Chondrocyte (in vitro differentiated cells): ENCODE results near the gene CBX2. TPM values are rescaled to one million over a fixed set of nuclear protein-coding genes. Genes with fewer than 3 reads are reported as not detected.

Source experiments
- DNase-seq: peaks from one replicate; pipeline ENCODE4 v3.0.0; 2021; ENCODE audit warnings: mixed read lengths, low spot score
- H3K27ac Mint-ChIP-seq: one replicate; pipeline ENCODE4 v1.8.0; 2021; ENCODE audit warnings: mild to moderate bottlenecking, moderate library complexity, mixed read lengths; ENCODE audit not compliant: unreplicated experiment
- H3K27me3 Mint-ChIP-seq: 2 replicates; pipeline ENCODE4 v1.8.0; 2021; ENCODE audit warnings: low read depth, mixed read lengths
- H3K36me3 Mint-ChIP-seq: 2 replicates; pipeline ENCODE4 v1.8.0; 2021; ENCODE audit warnings: low read depth, mixed read lengths
- H3K4me1 Mint-ChIP-seq: 2 replicates; pipeline ENCODE4 v1.8.0; 2021; ENCODE audit warnings: low read depth, mild to moderate bottlenecking, mixed read lengths
- H3K4me3 Mint-ChIP-seq: one replicate; pipeline ENCODE4 v1.8.0; 2021; ENCODE audit warnings: mild to moderate bottlenecking, moderate library complexity, mixed read lengths; ENCODE audit not compliant: unreplicated experiment
- H3K9me3 Mint-ChIP-seq: 2 replicates; pipeline ENCODE4 v1.8.0; 2021; ENCODE audit warnings: low read depth, mixed read lengths
- CTCF ChIP-seq: fragments of 200-600 bp; sonication (generic); IDR thresholded peaks from 2 replicates; pipeline ENCODE4 v1.5.0; 2021; ENCODE audit warnings: antibody characterized with exemption, mild to moderate bottlenecking, moderate library complexity
- total RNA-seq: library from RNA; stranded (reverse); gene quantifications from 3 replicates; pipeline ENCODE4 v1.2.1, GENCODE V29; 2021

CBX2 gene
- total RNA-seq, 1 donor from 2014 or later = 4.9 TPM

- peaks cover 9% of the 10 kb centered on the region for H3K4me1 Mint-ChIP-seq
- peaks cover 22% of the 10 kb centered on the region for H3K27me3 Mint-ChIP-seq
- H3K4me3 Mint-ChIP-seq = no peak overlapping the region
- no peaks in the 10 kb centered on the region for H3K36me3 Mint-ChIP-seq
- no peak for TF ChIP-seq CTCF
- no peak for DNase-seq
- H3K27ac Mint-ChIP-seq = no peak overlapping the region
- no peaks in the 10 kb centered on the region for H3K9me3 Mint-ChIP-seq
Measured at GRCh38 chr17:79819085-79819484, 41.1 kb downstream of the CBX2 start.

- H3K4me1 Mint-ChIP-seq = peaks cover 3% of the 10 kb centered on the region
- H3K27me3 Mint-ChIP-seq = peaks cover 19% of the 10 kb centered on the region
- no peak for DNase-seq
- TF ChIP-seq CTCF = no peak
- no peaks in the 10 kb centered on the region for H3K36me3 Mint-ChIP-seq
- no peak overlapping the region for H3K4me3 Mint-ChIP-seq
- no peaks in the 10 kb centered on the region for H3K9me3 Mint-ChIP-seq
- H3K27ac Mint-ChIP-seq = no peak overlapping the region
Measured at GRCh38 chr17:79819534-79820276, 41.8 kb downstream of the CBX2 start.

- peaks cover 18% of the 10 kb centered on the region for H3K27me3 Mint-ChIP-seq
- no peak for TF ChIP-seq CTCF
- no peak for DNase-seq
- H3K4me1 Mint-ChIP-seq = peaks cover 2% of the 10 kb centered on the region
- H3K9me3 Mint-ChIP-seq = no peaks in the 10 kb centered on the region
- no peak overlapping the region for H3K4me3 Mint-ChIP-seq
- H3K27ac Mint-ChIP-seq = no peak overlapping the region
- H3K36me3 Mint-ChIP-seq = no peaks in the 10 kb centered on the region
Measured at GRCh38 chr17:79820959-79821330, 43.0 kb downstream of the CBX2 start.

GRCh38 chr17:79821331-79822095 is 43.6 kb downstream of the CBX2 start:
- DNase-seq = no peak
- Mint-ChIP-seq H3K36me3 (no peaks in the 10 kb centered on the region), H3K27me3 (peaks cover 13% of the 10 kb centered on the region), H3K4me1 (no peaks in the 10 kb centered on the region), H3K27ac (no peak overlapping the region), H3K9me3 (no peaks in the 10 kb centered on the region), H3K4me3 (no peak overlapping the region)
- no peak for TF ChIP-seq CTCF

GRCh38 chr17:79822583-79823124 is 44.7 kb downstream of the CBX2 start:
- no peak for DNase-seq
- peaks cover 8% of the 10 kb centered on the region for H3K27me3 Mint-ChIP-seq
- H3K4me3 Mint-ChIP-seq = no peak overlapping the region
- no peak for TF ChIP-seq CTCF
- H3K9me3 Mint-ChIP-seq = no peaks in the 10 kb centered on the region
- H3K4me1 Mint-ChIP-seq = no peaks in the 10 kb centered on the region
- no peaks in the 10 kb centered on the region for H3K36me3 Mint-ChIP-seq
- no peak overlapping the region for H3K27ac Mint-ChIP-seq
